Lower leg skin (tissue), 4 donors: ENCODE measurements around the gene SEC24C. TPM values are rescaled to one million over a fixed set of nuclear protein-coding genes. Genes with fewer than 3 reads are reported as not detected.
A peak's percentile ranks its signal among the peaks of the same experiment; 100 is the strongest.

Experiments
- DNase-seq, 2 donors: peaks; one replicate each; pipeline ENCODE4 v3.0.0-alpha.2; 2019; ENCODE audit warnings: low spot score in 2 of 2
- H3K4me3 ChIP-seq: fragments of 200-600 bp; sonication (generic); 2 replicates; pipeline ENCODE4 v1.5.1; 2017; ENCODE audit warnings: mild to moderate bottlenecking, low read depth; ENCODE audit not compliant: poor library complexity, severe bottlenecking
- CTCF ChIP-seq, 3 donors: fragments of 450-650 bp; IDR thresholded peaks; one replicate each; pipeline ENCODE4 v1.5.1; 2016; ENCODE audit warnings: antibody characterized with exemption in 3 of 3, mild to moderate bottlenecking in 3 of 3, moderate library complexity in 2 of 3
- POLR2A ChIP-seq, 2 donors: fragments of 450-650 bp; IDR thresholded peaks; one replicate each; pipeline ENCODE4 v1.6.1; 2016 to 2017; ENCODE audit warnings: antibody characterized with exemption in 2 of 2, mild to moderate bottlenecking in 1 of 2, moderate library complexity in 1 of 2
- WGBS, 2 donors: methylation state at CpG; one replicate each; pipeline ENCODE4 v1.1.5; 2018; 5-methylcytosine and 5-hydroxymethylcytosine counted together
- intact Hi-C: fragments of 100-400 bp; cut with DNase I; formaldehyde crosslinking; loops from one replicate; pipeline ENCODE4 v1.15.0; 2023; ENCODE audit warnings: low total_unique reads
- total RNA-seq, 4 donors: library from RNA; depleted of rRNA; stranded (reverse); fragments of >200 nt; gene quantifications; one replicate each; pipeline ENCODE4 v1.1.0, GENCODE V29; 2016

The SEC24C gene
- total RNA-seq, 4 donors from 2014 or later = 45.5 to 60.3 (median 58.1) TPM

DNA sequence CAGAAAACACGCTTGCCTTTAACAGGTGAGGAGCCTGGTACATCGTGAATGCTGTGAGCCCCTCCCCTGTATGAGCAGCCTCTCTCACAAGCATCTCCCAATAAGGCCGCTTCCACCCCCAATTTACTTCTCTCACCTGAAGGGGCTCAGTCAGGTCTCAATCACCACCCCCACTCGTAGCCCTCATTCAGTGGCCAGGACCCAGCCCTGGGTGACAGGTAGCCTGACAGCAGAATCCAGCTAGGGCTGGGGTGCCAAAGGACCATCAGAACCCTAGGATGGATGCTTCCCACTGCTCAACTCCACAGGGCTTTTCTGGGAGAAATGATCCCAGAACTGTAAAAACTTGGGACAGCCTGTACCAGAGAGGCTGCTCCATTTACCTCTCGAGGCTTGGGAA is 73.7 kb downstream of the SEC24C start:
- TF ChIP-seq CTCF (IDR thresholded peaks at IDR 0.05) (no peak), POLR2A (IDR thresholded peaks at IDR 0.05) (no peak)
- intact Hi-C loops = no loop called here
- no peak overlapping the region for H3K4me3 ChIP-seq
- no peak for DNase-seq
- WGBS, 2 donors = 71 to 80% methylated on average over 5 of the region's 5 CpGs

GRCh38 chr10:73818402-73818801 is 74.2 kb downstream of the SEC24C start:
- TF ChIP-seq CTCF (IDR thresholded peaks at IDR 0.05) (no peak), POLR2A (IDR thresholded peaks at IDR 0.05) (no peak)
- intact Hi-C loops = no loop called here
- 49 to 73% methylated on average over 8 to 9 of the region's 10 CpGs for WGBS, 2 donors
- no peak for DNase-seq
- H3K4me3 ChIP-seq = no peak overlapping the region

- no peak overlapping the region for H3K4me3 ChIP-seq
- no peak for DNase-seq
- WGBS, 2 donors = 58 to 64% methylated on average over 5 of the region's 5 CpGs
- intact Hi-C loops = no loop called here
- TF ChIP-seq CTCF (IDR thresholded peaks at IDR 0.05) (no peak), POLR2A (IDR thresholded peaks at IDR 0.05) (no peak)
Measured at GRCh38 chr10:73819081-73819480, 74.9 kb downstream of the SEC24C start.

- DNase-seq = peak in 1 of 2 donors; percentile 64
- intact Hi-C loops = no loop called here
- TF ChIP-seq POLR2A (IDR thresholded peaks at IDR 0.05) (no peak), CTCF (IDR thresholded peaks at IDR 0.05) (no peak)
- 45 to 71% methylated on average over 11 to 20 of the region's 20 CpGs for WGBS, 2 donors
- H3K4me3 ChIP-seq = no peak overlapping the region
Measured at GRCh38 chr10:73819513-73820093, 75.4 kb downstream of the SEC24C start.

Other genes starting within 250 kb of the SEC24C start
- 10 to 100 TPM; 19.8 to 25.1 (median 24.1) TPM for gene PPP3CB, start 248.3 kb upstream of the SEC24C start, total RNA-seq
- gene USP54, start 153.0 kb upstream of the SEC24C start, total RNA-seq = 10 to 100 TPM; 54.0 to 83.5 (median 65.8) TPM
- gene MYOZ1, start 102.9 kb upstream of the SEC24C start, total RNA-seq = 1 to 10 TPM in 1 of 4 donors, under 1 TPM in 2, not detected in 1; 0.27 to 1.4 (median 0.78) TPM
- gene SYNPO2L, start 88.3 kb upstream of the SEC24C start, total RNA-seq = not detected
- 10 to 100 TPM in 1 of 4 donors, 1 to 10 TPM in 3; 3.0 to 11.2 (median 5.2) TPM for gene AGAP5, start 46.3 kb upstream of the SEC24C start, total RNA-seq
- gene CHCHD1, start 37.7 kb downstream of the SEC24C start, total RNA-seq = 10 to 100 TPM; 27.6 to 36.5 (median 34.2) TPM
- gene ZSWIM8, start 41.2 kb downstream of the SEC24C start, total RNA-seq = 100 to 1,000 TPM in 3 of 4 donors, 10 to 100 TPM in 1; 99.0 to 262 (median 108) TPM
- 10 to 100 TPM; 16.7 to 41.5 (median 37.4) TPM for gene NDST2, start 67.2 kb downstream of the SEC24C start, total RNA-seq
- gene CAMK2G, start 130.2 kb downstream of the SEC24C start, total RNA-seq = 10 to 100 TPM; 20.0 to 27.9 (median 24.2) TPM
- 10 to 100 TPM; 12.7 to 28.5 (median 14.7) TPM for gene PLAU, start 166.8 kb downstream of the SEC24C start, total RNA-seq